GM21526 (cell line): ENCODE data around the gene FADS2.

Experiments used
- ATAC-seq: cut with Tn5 transposase; IDR thresholded peaks from one replicate; pipeline ENCODE4 v1.9.1; 2021; ENCODE audit warnings: moderate library complexity; ENCODE audit not compliant: unreplicated experiment, low FRiP score

Gene FADS2

GRCh38 chr11:61795459-61795858 is 32.6 kb upstream of the FADS2 start:
- ATAC-seq: no peak

- ATAC-seq: no peak
Measured at GRCh38 chr11:61795876-61796526, 32.1 kb upstream of the FADS2 start.

- ATAC-seq: no peak
Measured at GRCh38 chr11:61797263-61797944, 30.7 kb upstream of the FADS2 start.

- ATAC-seq: no peak
Measured at GRCh38 chr11:61799665-61800284, 28.3 kb upstream of the FADS2 start.

GRCh38 chr11:61800331-61801281 is 27.5 kb upstream of the FADS2 start:
- no peak for ATAC-seq

- no peak for ATAC-seq
Measured at GRCh38 chr11:61802605-61803004, 25.5 kb upstream of the FADS2 start.

GRCh38 chr11:61803889-61804647 is 24.0 kb upstream of the FADS2 start:
- ATAC-seq: no peak

GRCh38 chr11:61805146-61805545 is 23.0 kb upstream of the FADS2 start:
- ATAC-seq: no peak

- ATAC-seq: no peak
Measured at GRCh38 chr11:61806785-61807184, 21.3 kb upstream of the FADS2 start.

- ATAC-seq: no peak
Measured at GRCh38 chr11:61810671-61811175, 17.4 kb upstream of the FADS2 start.

GRCh38 chr11:61811831-61812230 is 16.3 kb upstream of the FADS2 start:
- no peak for ATAC-seq

GRCh38 chr11:61812736-61813411 is 15.2 kb upstream of the FADS2 start:
- ATAC-seq: no peak

- ATAC-seq: no peak
Measured at GRCh38 chr11:61814247-61814957, 13.7 kb upstream of the FADS2 start.

GRCh38 chr11:61814958-61815789 is 12.9 kb upstream of the FADS2 start:
- ATAC-seq: peak; percentile 42

- peak; percentile 38 for ATAC-seq
Measured at GRCh38 chr11:61815790-61816735, 12.0 kb upstream of the FADS2 start.

GRCh38 chr11:61816736-61817455 is 11.2 kb upstream of the FADS2 start, which contains the start of gene FADS1:
TSS of gene FADS1 (minus strand) at chr11:61817003. CDS start at chr11:61816929, 74 bp downstream.
- ATAC-seq: peak; percentile 46
